Fibroblast of skin of right quadriceps (primary cell): ENCODE data around the gene PTPRN2.

Source experiments
- DNase-seq: peaks from one replicate; pipeline ENCODE4 v3.0.0-alpha.2; 2013

Gene PTPRN2

GRCh38 chr7:157612664-157613561 lies 974.7 kb downstream of the PTPRN2 start:
- DNase-seq = no peak

- no peak for DNase-seq
Observed at GRCh38 chr7:157612009-157612663, 975.5 kb downstream of the PTPRN2 start.

GRCh38 chr7:157611341-157611740 lies 976.3 kb downstream of the PTPRN2 start:
- no peak for DNase-seq

GRCh38 chr7:157610671-157611295 lies 976.8 kb downstream of the PTPRN2 start:
- no peak for DNase-seq

- DNase-seq = no peak
Observed at GRCh38 chr7:157609932-157610640, 977.5 kb downstream of the PTPRN2 start.

- DNase-seq = no peak
Observed at GRCh38 chr7:157609516-157609915, 978.1 kb downstream of the PTPRN2 start.

GRCh38 chr7:157607218-157607617 lies 980.4 kb downstream of the PTPRN2 start:
- no peak for DNase-seq

GRCh38 chr7:157606140-157606539 lies 981.5 kb downstream of the PTPRN2 start:
- no peak for DNase-seq

- DNase-seq = no peak
Observed at GRCh38 chr7:157605638-157606037, 982.0 kb downstream of the PTPRN2 start.

GRCh38 chr7:157604661-157605381 lies 982.8 kb downstream of the PTPRN2 start:
- DNase-seq = no peak

GRCh38 chr7:157603716-157604115 lies 983.9 kb downstream of the PTPRN2 start:
- DNase-seq = no peak

- DNase-seq = no peak
Observed at GRCh38 chr7:157603005-157603404, 984.6 kb downstream of the PTPRN2 start.

- no peak for DNase-seq
Observed at GRCh38 chr7:157602581-157602980, 985.0 kb downstream of the PTPRN2 start.

GRCh38 chr7:157602156-157602555 lies 985.5 kb downstream of the PTPRN2 start:
- DNase-seq = no peak

- DNase-seq = no peak
Observed at GRCh38 chr7:157601530-157601929, 986.1 kb downstream of the PTPRN2 start.

GRCh38 chr7:157599491-157599890 lies 988.1 kb downstream of the PTPRN2 start:
- DNase-seq = no peak

- no peak for DNase-seq
Observed at GRCh38 chr7:157597562-157597961, 990.1 kb downstream of the PTPRN2 start.

- no peak for DNase-seq
Observed at GRCh38 chr7:157596881-157597280, 990.7 kb downstream of the PTPRN2 start.

GRCh38 chr7:157596471-157596870 lies 991.2 kb downstream of the PTPRN2 start:
- DNase-seq = no peak

- no peak for DNase-seq
Observed at GRCh38 chr7:157596026-157596425, 991.6 kb downstream of the PTPRN2 start.

- no peak for DNase-seq
Observed at GRCh38 chr7:157595086-157595855, 992.4 kb downstream of the PTPRN2 start.

- DNase-seq = no peak
Observed at GRCh38 chr7:157594306-157594705, 993.3 kb downstream of the PTPRN2 start.
